A673 (cell line): ENCODE data around the gene ENTPD7.

Source experiments
- CTCF ChIP-seq: fragments of 300-800, 200-600 bp; sonication (generic); conservative IDR thresholded peaks from 2 replicates; pipeline ENCODE4 v1.5.1; 2017; ENCODE audit warnings: low read depth, mild to moderate bottlenecking, antibody characterized with exemption, low read length, moderate library complexity, mixed read lengths
- EZH2 ChIP-seq: fragments of 200-600 bp; sonication (generic); IDR thresholded peaks from 2 replicates; pipeline ENCODE4 v1.6.1; 2017; ENCODE audit warnings: borderline replicate concordance, low read depth, mild to moderate bottlenecking, mixed read lengths, antibody characterized with exemption, low read length; ENCODE audit not compliant: poor library complexity, severe bottlenecking

DNA sequence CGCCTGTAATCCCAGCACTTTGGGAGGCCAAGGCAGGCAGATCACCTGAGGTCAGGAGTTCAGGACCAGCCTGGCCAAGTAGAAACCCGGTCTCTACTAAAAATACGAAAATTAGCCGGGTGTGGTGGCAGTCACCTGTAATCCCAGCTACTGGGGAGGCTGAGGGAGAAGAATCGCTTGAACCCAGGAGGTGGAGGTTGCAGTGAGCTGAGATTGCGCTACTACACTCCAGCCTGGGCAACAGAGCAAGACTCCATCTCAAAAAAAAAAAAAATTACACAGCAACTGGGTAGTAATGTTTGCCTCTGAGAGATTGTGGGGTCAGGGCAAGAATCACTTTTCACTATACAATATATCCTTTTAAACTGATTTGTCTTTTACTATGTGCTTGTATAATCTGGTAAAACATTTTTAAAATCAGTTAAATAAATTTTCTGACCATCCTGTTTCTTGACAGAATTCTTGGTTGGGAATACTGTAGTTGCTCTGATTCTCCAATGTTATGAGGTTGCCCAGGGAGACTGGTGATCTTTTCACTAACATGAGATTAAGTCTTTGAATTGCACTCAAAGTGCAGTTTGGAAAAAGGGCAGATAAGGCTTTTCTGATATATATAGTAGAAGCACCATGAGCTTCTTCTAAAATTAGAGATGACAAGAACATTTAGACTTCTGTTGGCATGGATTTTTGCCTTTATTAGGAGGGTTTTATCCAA, 1.5 kb downstream of the ENTPD7 start:
- TF ChIP-seq CTCF (no peak), EZH2 (no peak)
